ENCODE results near the gene RAB6A.

RAB6A gene

GRCh38 chr11:73648121-73648520 is 112.8 kb downstream of the RAB6A start:
- H3K27me3 ChIP-seq (ENCODE audit: insufficient read depth, poor library complexity, severe bottlenecking): no peaks in the 10 kb centered on the region
- TF ChIP-seq, protein P1, sequence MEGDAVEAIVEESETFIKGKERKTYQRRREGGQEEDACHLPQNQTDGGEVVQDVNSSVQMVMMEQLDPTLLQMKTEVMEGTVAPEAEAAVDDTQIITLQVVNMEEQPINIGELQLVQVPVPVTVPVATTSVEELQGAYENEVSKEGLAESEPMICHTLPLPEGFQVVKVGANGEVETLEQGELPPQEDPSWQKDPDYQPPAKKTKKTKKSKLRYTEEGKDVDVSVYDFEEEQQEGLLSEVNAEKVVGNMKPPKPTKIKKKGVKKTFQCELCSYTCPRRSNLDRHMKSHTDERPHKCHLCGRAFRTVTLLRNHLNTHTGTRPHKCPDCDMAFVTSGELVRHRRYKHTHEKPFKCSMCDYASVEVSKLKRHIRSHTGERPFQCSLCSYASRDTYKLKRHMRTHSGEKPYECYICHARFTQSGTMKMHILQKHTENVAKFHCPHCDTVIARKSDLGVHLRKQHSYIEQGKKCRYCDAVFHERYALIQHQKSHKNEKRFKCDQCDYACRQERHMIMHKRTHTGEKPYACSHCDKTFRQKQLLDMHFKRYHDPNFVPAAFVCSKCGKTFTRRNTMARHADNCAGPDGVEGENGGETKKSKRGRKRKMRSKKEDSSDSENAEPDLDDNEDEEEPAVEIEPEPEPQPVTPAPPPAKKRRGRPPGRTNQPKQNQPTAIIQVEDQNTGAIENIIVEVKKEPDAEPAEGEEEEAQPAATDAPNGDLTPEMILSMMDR (IDR thresholded peaks at IDR 0.05; ENCODE audit: insufficient read depth, low read length): no peak
- no peak for TF ChIP-seq POLR2AphosphoS5 (IDR thresholded peaks at IDR 0.05; ENCODE audit: low read depth)
- no peak for TF ChIP-seq SPI1 (IDR thresholded peaks at IDR 0.05; ENCODE audit: borderline replicate concordance, low read depth)
- no peak for TF ChIP-seq GABPA (IDR thresholded peaks at IDR 0.05; ENCODE audit: low read depth)
- no peak for TF ChIP-seq REST (IDR thresholded peaks at IDR 0.05; ENCODE audit: insufficient replicate concordance, low read depth)
- no peak for DNase-seq (ENCODE audit: low read depth in 1 of 2, low spot score in 1 of 2)
- no peak overlapping the region for H3K27ac ChIP-seq (replicated peaks)
- H3K4me3 ChIP-seq (replicated peaks; ENCODE audit: insufficient read depth, low read length): no peak overlapping the region

DNA sequence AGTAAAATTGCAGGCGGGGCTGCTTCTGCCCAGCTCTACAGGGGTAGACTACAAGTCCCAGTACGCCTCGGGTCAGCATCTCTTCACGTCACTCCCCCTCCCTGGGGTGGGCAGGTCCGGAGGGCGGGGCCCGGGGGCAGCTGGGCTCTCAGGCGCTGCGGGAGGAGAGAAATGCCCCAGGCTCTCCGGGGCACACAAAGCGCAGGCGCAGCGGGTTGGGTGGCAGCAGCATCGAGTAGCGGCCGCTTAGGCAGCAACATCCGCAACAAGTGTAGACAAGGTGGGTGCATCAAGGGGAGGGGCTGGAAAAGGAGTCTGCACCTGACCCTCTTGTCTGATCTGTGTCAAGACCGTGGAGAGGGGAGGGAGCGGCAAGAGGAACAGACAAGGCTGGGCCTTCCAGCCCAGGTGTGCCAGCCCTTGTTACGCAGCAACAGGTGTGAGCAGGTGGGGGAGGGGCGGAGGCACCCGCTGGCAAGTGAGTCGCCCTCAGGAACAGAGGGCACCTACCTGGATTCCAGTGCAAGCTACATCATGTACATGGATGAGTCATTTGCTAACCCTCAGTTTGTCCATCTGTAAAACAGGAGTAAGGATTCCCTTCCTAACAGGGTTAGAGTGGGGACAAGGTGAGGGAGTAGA is 113.3 kb downstream of the RAB6A start:
- Histone ChIP-seq H3K4me3 (replicated peaks; ENCODE audit: insufficient read depth, low read length) (peak overlapping the region; percentile 15; the same call in 1 of the 2 replicates), H3K27me3 (ENCODE audit: insufficient read depth, poor library complexity, severe bottlenecking) (no peaks in the 10 kb centered on the region), H3K27ac (replicated peaks) (no peak overlapping the region)
- peak; percentile 49 to 59 for DNase-seq (ENCODE audit: low read depth in 1 of 2, low spot score in 1 of 2)
- TF ChIP-seq GABPA (IDR thresholded peaks at IDR 0.05; ENCODE audit: low read depth) (no peak), REST (IDR thresholded peaks at IDR 0.05; ENCODE audit: insufficient replicate concordance, low read depth) (no peak), POLR2AphosphoS5 (IDR thresholded peaks at IDR 0.05; ENCODE audit: low read depth) (no peak), SPI1 (IDR thresholded peaks at IDR 0.05; ENCODE audit: borderline replicate concordance, low read depth) (no peak)
- TF ChIP-seq, protein P1 (IDR thresholded peaks at IDR 0.05; ENCODE audit: insufficient read depth, low read length): no peak

- DNase-seq (ENCODE audit: low read depth in 1 of 2, low spot score in 1 of 2): no peak
- no peak within 1 kb of the TSS for H3K4me3 ChIP-seq (replicated peaks; ENCODE audit: insufficient read depth, low read length)
Measured at GRCh38 chr11:73645972-73646631, 114.8 kb downstream of the RAB6A start, which contains the start of gene PLEKHB1. Gene PLEKHB1 (plus strand): TSS chr11:73646581. CDS start chr11:73646609, 28 bp downstream.

More at GRCh38 chr11:73645972-73646631, 114.8 kb downstream of the RAB6A start, which contains the start of gene PLEKHB1:
- Histone ChIP-seq H3K27me3 (ENCODE audit: insufficient read depth, poor library complexity, severe bottlenecking) (no peaks in the 10 kb centered on the region), H3K27ac (replicated peaks) (no peak within 1 kb of the TSS)
- TF ChIP-seq REST (IDR thresholded peaks at IDR 0.05; ENCODE audit: insufficient replicate concordance, low read depth) (no peak), GABPA (IDR thresholded peaks at IDR 0.05; ENCODE audit: low read depth) (no peak), SPI1 (IDR thresholded peaks at IDR 0.05; ENCODE audit: borderline replicate concordance, low read depth) (no peak), POLR2AphosphoS5 (IDR thresholded peaks at IDR 0.05; ENCODE audit: low read depth) (no peak)
- TF ChIP-seq, protein P1 (IDR thresholded peaks at IDR 0.05; ENCODE audit: insufficient read depth, low read length): no peak

All from HL-60 (cell line).